GM13977 (cell line): ENCODE data around the gene RPL10A.

Experiments
- DNase-seq: peaks from one replicate; pipeline ENCODE4 v3.0.0; 2012; ENCODE audit warnings: low spot score
- CTCF ChIP-seq: IDR thresholded peaks from 2 replicates; pipeline ENCODE4 v1.5.1; 2012; ENCODE audit warnings: mild to moderate bottlenecking, control low read depth; ENCODE audit not compliant: insufficient read depth; ENCODE audit errors: extremely low read depth, missing control alignments
- in situ Hi-C: fragments of 300-500 bp; cut with MboI; formaldehyde crosslinking; loops from one replicate; pipeline ENCODE4 v1.12.0; 2022; ENCODE audit warnings: low sequenced_read_pairs, low pct_unique_long_range_greater_than_20kb, mixed read lengths, inconsistent platforms; ENCODE audit not compliant: unreplicated experiment

The RPL10A gene

GRCh38 chr6:35474942-35475570 lies 6.9 kb downstream of the RPL10A start:
- TF ChIP-seq CTCF = no peak
- peak; percentile 16 for DNase-seq
- in situ Hi-C loops = no loop called here

- in situ Hi-C loops = no loop called here
- peak; percentile 29 for DNase-seq
Observed at GRCh38 chr6:35475573-35475972, 7.4 kb downstream of the RPL10A start.

GRCh38 chr6:35476004-35476403 lies 7.8 kb downstream of the RPL10A start:
- in situ Hi-C loops = no loop called here
- no peak for TF ChIP-seq CTCF
- DNase-seq = peak; percentile 19

More at GRCh38 chr6:35475573-35475972, 7.4 kb downstream of the RPL10A start:
- TF ChIP-seq CTCF = no peak

GRCh38 chr6:35477028-35477427 lies 8.8 kb downstream of the RPL10A start:
- TF ChIP-seq CTCF = no peak
- in situ Hi-C loops = no loop called here
- no peak for DNase-seq

GRCh38 chr6:35477551-35478179 lies 9.5 kb downstream of the RPL10A start:
- in situ Hi-C loops = no loop called here
- no peak for DNase-seq
- TF ChIP-seq CTCF = no peak

- TF ChIP-seq CTCF = no peak
- no peak for DNase-seq
- in situ Hi-C loops = no loop called here
Observed at GRCh38 chr6:35478259-35478658, 10.1 kb downstream of the RPL10A start.
